ENCODE measurements around the gene WWOX. TPM values are rescaled to one million over a fixed set of nuclear protein-coding genes. Genes with fewer than 3 reads are reported as not detected.

WWOX gene
- total RNA-seq, 2 experiments from 2014 or later = 14.3 to 16.5 TPM

DNA sequence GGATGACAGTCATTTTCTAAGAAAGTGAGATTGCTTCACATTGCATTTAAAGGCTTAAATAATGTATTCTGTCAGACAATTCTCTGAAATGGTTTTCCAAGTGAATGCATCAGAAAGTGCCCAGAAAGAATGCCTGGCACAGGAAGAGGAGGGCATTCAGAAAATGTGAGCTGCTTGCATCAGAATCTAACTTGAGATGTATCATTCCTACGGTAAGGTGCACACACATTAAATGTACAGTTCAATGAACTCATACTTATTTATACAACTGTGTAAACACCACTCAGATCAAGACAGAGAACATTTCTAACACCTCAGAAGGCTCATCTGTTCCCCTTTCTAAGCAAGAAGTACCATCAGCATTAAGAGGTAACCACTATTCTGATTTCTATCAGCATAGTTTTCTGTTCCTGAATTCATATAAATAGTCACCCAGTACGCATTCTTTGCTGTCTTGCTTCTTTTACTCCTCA is 863.0 kb downstream of the WWOX start:
- Mint-ChIP-seq H3K27ac (peak overlapping the region; percentile 92), H3K36me3 (peaks cover 16% of the 10 kb centered on the region), H3K4me3 (peak overlapping the region; percentile 3), H3K9me3 (peaks cover 15% of the 10 kb centered on the region), H3K27me3 (no peaks in the 10 kb centered on the region), H3K4me1 (ENCODE audit: low read depth) (peaks cover 59% of the 10 kb centered on the region)
- ChIA-PET POLR2A (interaction anchor here (0.6 to 4.8 kb wide), 22 partner anchors 14 to 638 kb away, joined by 3 to 30 read pairs (median 4); partner anchors contain the start of gene MAF), CTCF (interaction anchor here (1.0 kb wide), 1 partner anchor 184 kb away, joined by 5 read pairs; no protein-coding TSS in a partner anchor)
- DNase-seq = peak; percentile 52
- intact Hi-C loops (cut with micrococcal nuclease) = loop anchor here (1.0 to 5.0 kb wide), 10 partner anchors 14 to 640 kb away; no protein-coding TSS in a partner anchor

GRCh38 chr16:78967948-78968347 is 868.5 kb downstream of the WWOX start:
- intact Hi-C loops (cut with micrococcal nuclease) = no loop called here
- CTCF ChIA-PET = no interaction called here
- Mint-ChIP-seq H3K27ac (peak overlapping the region; percentile 9), H3K4me3 (no peak overlapping the region), H3K4me1 (ENCODE audit: low read depth) (peaks cover 33% of the 10 kb centered on the region), H3K36me3 (peaks cover 16% of the 10 kb centered on the region), H3K27me3 (no peaks in the 10 kb centered on the region), H3K9me3 (peaks cover 13% of the 10 kb centered on the region)
- POLR2A ChIA-PET = no interaction called here
- DNase-seq = no peak

- Mint-ChIP-seq H3K36me3 (peaks cover 6% of the 10 kb centered on the region), H3K4me1 (ENCODE audit: low read depth) (peaks cover 30% of the 10 kb centered on the region), H3K27me3 (no peaks in the 10 kb centered on the region), H3K4me3 (no peak overlapping the region), H3K27ac (peak overlapping the region; percentile 49), H3K9me3 (peaks cover 5% of the 10 kb centered on the region)
- no peak for DNase-seq
- intact Hi-C loops (cut with micrococcal nuclease) = no loop called here
- POLR2A ChIA-PET = interaction anchor here (0.6 kb wide), 1 partner anchor 74 kb away, joined by 3 read pairs; no protein-coding TSS in a partner anchor
- CTCF ChIA-PET = no interaction called here
These were observed 870.3 kb downstream of the WWOX start for GRCh38 chr16:78969721-78970120.

GRCh38 chr16:78970650-78971049 is 871.2 kb downstream of the WWOX start:
- Mint-ChIP-seq H3K4me3 (no peak overlapping the region), H3K4me1 (ENCODE audit: low read depth) (peaks cover 31% of the 10 kb centered on the region), H3K27me3 (no peaks in the 10 kb centered on the region), H3K9me3 (peaks cover under 1% of the 10 kb centered on the region), H3K27ac (peak overlapping the region; percentile 20), H3K36me3 (peaks cover under 1% of the 10 kb centered on the region)
- DNase-seq = no peak
- ChIA-PET CTCF (interaction anchor here (0.6 kb wide), 2 partner anchors 35 to 200 kb away, joined by 3 to 4 read pairs; no protein-coding TSS in a partner anchor), POLR2A (interaction anchor here (0.6 kb wide), 1 partner anchor 75 kb away, joined by 3 read pairs; no protein-coding TSS in a partner anchor)
- intact Hi-C loops (cut with micrococcal nuclease) = no loop called here

GRCh38 chr16:78972006-78972405 is 872.6 kb downstream of the WWOX start:
- H3K27ac Mint-ChIP-seq = peak overlapping the region; percentile 66
- H3K36me3 Mint-ChIP-seq = no peaks in the 10 kb centered on the region
- H3K4me1 Mint-ChIP-seq (ENCODE audit: low read depth) = peaks cover 35% of the 10 kb centered on the region
- intact Hi-C loops (cut with micrococcal nuclease) = no loop called here
- H3K9me3 Mint-ChIP-seq = no peaks in the 10 kb centered on the region
- CTCF ChIA-PET = interaction anchor here (1.1 to 1.2 kb wide), 2 partner anchors 77 to 79 kb away, joined by 3 read pairs; no protein-coding TSS in a partner anchor
- H3K4me3 Mint-ChIP-seq = no peak overlapping the region
- POLR2A ChIA-PET = interaction anchor here (0.6 kb wide), 1 partner anchor 55 kb away, joined by 3 read pairs; no protein-coding TSS in a partner anchor
- no peaks in the 10 kb centered on the region for H3K27me3 Mint-ChIP-seq
- DNase-seq = no peak

GRCh38 chr16:78972986-78973385 is 873.5 kb downstream of the WWOX start:
- ChIA-PET CTCF (interaction anchor here (1.1 to 1.2 kb wide), 2 partner anchors 78 to 80 kb away, joined by 3 read pairs; no protein-coding TSS in a partner anchor), POLR2A (interaction anchor here (0.6 to 1.2 kb wide), 3 partner anchors 15 to 626 kb away, joined by 3 to 4 read pairs (median 3); no protein-coding TSS in a partner anchor)

GRCh38 chr16:78976212-78976611 is 876.8 kb downstream of the WWOX start:
- peak overlapping the region; percentile 84 for H3K27ac Mint-ChIP-seq
- CTCF ChIA-PET = interaction anchor here (0.6 to 1.1 kb wide), 2 partner anchors 270 to 666 kb away, joined by 3 read pairs; no protein-coding TSS in a partner anchor

More at GRCh38 chr16:78972986-78973385, 873.5 kb downstream of the WWOX start:
- H3K9me3 Mint-ChIP-seq = no peaks in the 10 kb centered on the region
- H3K27me3 Mint-ChIP-seq = no peaks in the 10 kb centered on the region
- peaks cover 29% of the 10 kb centered on the region for H3K4me1 Mint-ChIP-seq (ENCODE audit: low read depth)
- peak overlapping the region; percentile 75 for H3K27ac Mint-ChIP-seq
- intact Hi-C loops (cut with micrococcal nuclease) = no loop called here
- H3K36me3 Mint-ChIP-seq = no peaks in the 10 kb centered on the region
- no peak for DNase-seq
- no peak overlapping the region for H3K4me3 Mint-ChIP-seq

DNA sequence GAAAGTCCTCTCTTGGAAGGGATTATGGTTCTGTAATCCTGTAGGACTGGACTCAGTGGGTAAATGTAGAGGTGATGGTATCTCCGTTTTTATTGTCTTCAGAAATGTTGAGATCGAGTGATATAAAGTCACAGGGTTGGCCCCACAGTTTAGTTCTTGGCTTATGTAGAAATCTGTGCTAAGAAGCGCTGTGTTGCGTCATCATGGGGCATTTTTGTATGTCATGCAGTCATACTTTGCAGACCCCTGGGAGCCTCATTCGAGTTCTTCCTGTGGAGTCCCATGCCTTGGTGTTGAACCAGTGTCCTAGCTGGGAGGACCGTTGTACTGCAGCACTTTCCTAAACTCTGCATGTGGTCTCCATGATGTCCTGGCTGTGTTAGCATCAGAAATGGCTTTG is 881.4 kb downstream of the WWOX start:
- DNase-seq = no peak
- H3K27ac Mint-ChIP-seq = no peak overlapping the region
- peaks cover 5% of the 10 kb centered on the region for H3K9me3 Mint-ChIP-seq
- no peaks in the 10 kb centered on the region for H3K27me3 Mint-ChIP-seq
- ChIA-PET POLR2A (no interaction called here), CTCF (no interaction called here)
- peaks cover 14% of the 10 kb centered on the region for H3K4me1 Mint-ChIP-seq (ENCODE audit: low read depth)
- no peaks in the 10 kb centered on the region for H3K36me3 Mint-ChIP-seq
- H3K4me3 Mint-ChIP-seq = no peak overlapping the region
- intact Hi-C loops (cut with micrococcal nuclease) = no loop called here

More at GRCh38 chr16:78976212-78976611, 876.8 kb downstream of the WWOX start:
- Mint-ChIP-seq H3K4me1 (ENCODE audit: low read depth) (peaks cover 32% of the 10 kb centered on the region), H3K36me3 (no peaks in the 10 kb centered on the region), H3K27me3 (no peaks in the 10 kb centered on the region), H3K4me3 (no peak overlapping the region), H3K9me3 (no peaks in the 10 kb centered on the region)
- DNase-seq = peak; percentile 85
- intact Hi-C loops (cut with micrococcal nuclease) = loop anchor here (1.0 kb wide), 2 partner anchors 14 to 31 kb away; no protein-coding TSS in a partner anchor
- POLR2A ChIA-PET = interaction anchor here (0.9 to 2.8 kb wide), 8 partner anchors 14 to 616 kb away, joined by 3 to 13 read pairs (median 4); no protein-coding TSS in a partner anchor

GRCh38 chr16:78982096-78982744 is 882.8 kb downstream of the WWOX start:
- Mint-ChIP-seq H3K9me3 (peaks cover 5% of the 10 kb centered on the region), H3K4me3 (no peak overlapping the region), H3K27me3 (no peaks in the 10 kb centered on the region), H3K36me3 (no peaks in the 10 kb centered on the region), H3K4me1 (ENCODE audit: low read depth) (peaks cover 3% of the 10 kb centered on the region), H3K27ac (no peak overlapping the region)
- DNase-seq = no peak
- intact Hi-C loops (cut with micrococcal nuclease) = no loop called here
- POLR2A ChIA-PET = no interaction called here
- CTCF ChIA-PET = no interaction called here

GRCh38 chr16:78984324-78984723 is 884.9 kb downstream of the WWOX start:
- no peak overlapping the region for H3K4me3 Mint-ChIP-seq
- ChIA-PET POLR2A (no interaction called here), CTCF (no interaction called here)
- no peak overlapping the region for H3K27ac Mint-ChIP-seq
- intact Hi-C loops (cut with micrococcal nuclease) = no loop called here
- peaks cover 5% of the 10 kb centered on the region for H3K9me3 Mint-ChIP-seq
- DNase-seq = no peak
- no peaks in the 10 kb centered on the region for H3K36me3 Mint-ChIP-seq
- H3K4me1 Mint-ChIP-seq (ENCODE audit: low read depth) = peaks cover 1% of the 10 kb centered on the region
- no peaks in the 10 kb centered on the region for H3K27me3 Mint-ChIP-seq

GRCh38 chr16:78984887-78985464 is 885.5 kb downstream of the WWOX start:
- POLR2A ChIA-PET = no interaction called here
- H3K4me3 Mint-ChIP-seq = no peak overlapping the region
- peaks cover 5% of the 10 kb centered on the region for H3K9me3 Mint-ChIP-seq
- no peaks in the 10 kb centered on the region for H3K27me3 Mint-ChIP-seq
- H3K4me1 Mint-ChIP-seq (ENCODE audit: low read depth) = peaks cover 7% of the 10 kb centered on the region
- no peak overlapping the region for H3K27ac Mint-ChIP-seq
- intact Hi-C loops (cut with micrococcal nuclease) = no loop called here
- H3K36me3 Mint-ChIP-seq = no peaks in the 10 kb centered on the region
- no peak for DNase-seq
- CTCF ChIA-PET = no interaction called here
